Liver (tissue), 9 donors: ENCODE results near the gene DPF3. TPM values are rescaled to one million over a fixed set of nuclear protein-coding genes. Genes with fewer than 3 reads are reported as not detected.

ENCODE experiments used
- DNase-seq: peaks from one replicate; pipeline ENCODE4 v3.0.0-alpha.2; 2017; ENCODE audit warnings: low spot score
- H3K27ac ChIP-seq, 2 donors: one replicate each; pipeline ENCODE4 v1.7.0; 2013; ENCODE audit warnings: inconsistent platforms in 2 of 2, low read length in 2 of 2, control low read depth in 1 of 2, low read depth in 1 of 2, mild to moderate bottlenecking in 1 of 2
- H3K27me3 ChIP-seq, 4 donors: one replicate each; pipeline versions ENCODE4 v1.6.1 to v1.7.0; 2013; ENCODE audit warnings: low read length in 3 of 4, inconsistent platforms in 1 of 4, mild to moderate bottlenecking in 1 of 4, moderate library complexity in 1 of 4; ENCODE audit not compliant: control insufficient read depth in 4 of 4, insufficient read depth in 4 of 4
- H3K36me3 ChIP-seq, 4 donors: one replicate each; pipeline versions ENCODE4 v1.6.1 to v1.7.0; 2013; ENCODE audit warnings: low read length in 3 of 4, mild to moderate bottlenecking in 3 of 4, low read depth in 1 of 4, moderate library complexity in 1 of 4; ENCODE audit not compliant: control insufficient read depth in 4 of 4, insufficient read depth in 3 of 4
- H3K4me1 ChIP-seq, 4 donors: one replicate each; pipeline versions ENCODE4 v1.6.1 to v1.7.0; 2013; ENCODE audit warnings: low read length in 3 of 4, mild to moderate bottlenecking in 3 of 4, moderate library complexity in 1 of 4; ENCODE audit not compliant: control insufficient read depth in 4 of 4, insufficient read depth in 4 of 4
- H3K4me3 ChIP-seq, 3 donors: one replicate each; pipeline versions ENCODE4 v1.6.1 to v1.7.0; 2013; ENCODE audit warnings: low read length in 3 of 3, control low read depth in 1 of 3, low read depth in 1 of 3, mild to moderate bottlenecking in 1 of 3
- H3K9ac ChIP-seq, 2 donors: one replicate each; pipeline ENCODE4 v1.7.0; 2013; ENCODE audit warnings: low read length in 2 of 2, mild to moderate bottlenecking in 2 of 2, moderate library complexity in 2 of 2, control low read depth in 1 of 2, low read depth in 1 of 2
- H3K9me3 ChIP-seq, 4 donors: one replicate each; pipeline versions ENCODE4 v1.6.1 to v1.7.0; 2013; ENCODE audit warnings: low read length in 3 of 4; ENCODE audit not compliant: control insufficient read depth in 4 of 4
- ATF3 ChIP-seq: IDR thresholded peaks from 2 replicates; pipeline ENCODE4 v1.6.1; 2016; ENCODE audit warnings: antibody characterized with exemption
- CTCF ChIP-seq: fragments of 150-350 bp; IDR thresholded peaks from 2 replicates; pipeline ENCODE4 v1.5.1; 2017; ENCODE audit warnings: improper control_type of control experiment, low read depth, low read length; ENCODE audit not compliant: missing input control
- EGR1 ChIP-seq, 2 donors: IDR thresholded peaks; 2 replicates each; pipeline ENCODE4 v1.6.1; 2016 to 2018; ENCODE audit warnings: antibody characterized with exemption in 2 of 2, low read depth in 2 of 2
- FOXA1 ChIP-seq: IDR thresholded peaks from 2 replicates; pipeline ENCODE4 v1.6.1; 2016; ENCODE audit warnings: antibody characterized with exemption
- FOXA2 ChIP-seq: IDR thresholded peaks from 2 replicates; pipeline ENCODE4 v1.6.1; 2016; ENCODE audit warnings: antibody characterized with exemption
- GABPA ChIP-seq, 2 donors: IDR thresholded peaks in 1 of 2; conservative IDR thresholded peaks in 1 of 2; 2 replicates each; pipeline ENCODE4 v1.6.1; 2016; ENCODE audit warnings: antibody characterized with exemption in 2 of 2, mild to moderate bottlenecking in 1 of 2, moderate library complexity in 1 of 2
- HNF4A ChIP-seq, 2 donors: conservative IDR thresholded peaks; 2 replicates each; pipeline ENCODE4 v1.6.1; 2016; ENCODE audit warnings: antibody characterized with exemption in 2 of 2, mild to moderate bottlenecking in 2 of 2
- JUND ChIP-seq, 2 donors: IDR thresholded peaks; 2 replicates each; pipeline ENCODE4 v1.6.1; 2016; ENCODE audit warnings: antibody characterized with exemption in 2 of 2
- MAX ChIP-seq: IDR thresholded peaks from 2 replicates; pipeline ENCODE4 v1.6.1; 2016; ENCODE audit warnings: antibody characterized with exemption
- NR2F2 ChIP-seq: IDR thresholded peaks from 2 replicates; pipeline ENCODE4 v1.6.1; 2016; ENCODE audit warnings: antibody characterized with exemption
- RAD21 ChIP-seq, 2 donors: IDR thresholded peaks; 2 replicates each; pipeline ENCODE4 v1.6.1; 2016; ENCODE audit warnings: antibody characterized with exemption in 2 of 2, mild to moderate bottlenecking in 2 of 2
- REST ChIP-seq: IDR thresholded peaks from 2 replicates; pipeline ENCODE4 v1.6.1; 2016; ENCODE audit warnings: antibody characterized with exemption, mild to moderate bottlenecking
- RXRA ChIP-seq, 2 donors: IDR thresholded peaks; 2 replicates each; pipeline ENCODE4 v1.6.1; 2017 to 2018; ENCODE audit warnings: antibody characterized with exemption in 2 of 2, mild to moderate bottlenecking in 1 of 2
- SP1 ChIP-seq: IDR thresholded peaks from 2 replicates; pipeline ENCODE4 v1.6.1; 2018; ENCODE audit warnings: antibody characterized with exemption, mild to moderate bottlenecking
- TAF1 ChIP-seq: conservative IDR thresholded peaks from 2 replicates; pipeline ENCODE4 v1.6.1; 2016; ENCODE audit warnings: antibody characterized with exemption, mild to moderate bottlenecking
- YY1 ChIP-seq: IDR thresholded peaks from 2 replicates; pipeline ENCODE4 v1.6.1; 2016; ENCODE audit warnings: antibody characterized with exemption, mild to moderate bottlenecking
- ZBTB33 ChIP-seq: IDR thresholded peaks from 2 replicates; pipeline ENCODE4 v1.6.1; 2016; ENCODE audit warnings: antibody characterized with exemption
- WGBS: extraction: QIAGEN DNeasy Blood & Tissue Kit; methylation state at CpG from one replicate; pipeline ENCODE4 v1.1.7; 2013; 5-methylcytosine and 5-hydroxymethylcytosine counted together
- polyA plus RNA-seq, 2 donors: library from polyadenylated mRNA; stranded (reverse) in 1 of 2; unstranded in 1 of 2; fragments of 200-250 nt in 1 of 2; fragments of >200 nt in 1 of 2; fragmentation: Nextera tagmentation in 1 of 2; extraction: Ambion mirVana in 1 of 2; gene quantifications; one replicate each; pipeline versions ENCODE4 v1.2.1 to v1.2.3, GENCODE V29; 2013 to 2015
- total RNA-seq, 2 donors: library from RNA; depleted of rRNA; stranded (reverse); fragments of >200 nt; gene quantifications; one replicate each; pipeline ENCODE4 v1.2.3, GENCODE V29; 2014
- donor health status: healthy.
- donor health status: healthy.
- donor health status: healthy.
- donor health status: healthy.
- donor health status: healthy.

Gene DPF3
- total and polyA plus RNA-seq, 4 donors, result 1.1 to 23.2 (median 2.5) TPM

GRCh38 chr14:72700338-72701236, 193.3 kb downstream of the DPF3 start:
- Histone ChIP-seq H3K4me3 (no peak overlapping the region), H3K9ac (no peak overlapping the region), H3K9me3 (no peaks in the 10 kb centered on the region), H3K36me3 (peaks cover 0 to 2% (median 0%) of the 10 kb centered on the region in 4 donors), H3K27me3 (no peaks in the 10 kb centered on the region), H3K4me1 (no peaks in the 10 kb centered on the region), H3K27ac (no peak overlapping the region)
- TF ChIP-seq HNF4A (conservative IDR thresholded peaks at IDR 0.05), result no peak
- TF ChIP-seq ATF3, result no peak
- no peak for TF ChIP-seq GABPA (IDR thresholded peaks at IDR 0.05 in 1 of 2, conservative IDR thresholded peaks at IDR 0.05 in 1 of 2)
- no peak for TF ChIP-seq RXRA (IDR thresholded peaks at IDR 0.05)
- no peak for TF ChIP-seq FOXA1
- TF ChIP-seq RAD21 (IDR thresholded peaks at IDR 0.05), result no peak
- TF ChIP-seq REST, result no peak
- TF ChIP-seq ZBTB33, result no peak
- no peak for TF ChIP-seq NR2F2
- no peak for TF ChIP-seq YY1
- TF ChIP-seq TAF1, result no peak
- TF ChIP-seq MAX, result no peak
- TF ChIP-seq FOXA2, result no peak
- no peak for TF ChIP-seq JUND (IDR thresholded peaks at IDR 0.05)
- TF ChIP-seq CTCF, result no peak
- TF ChIP-seq EGR1 (IDR thresholded peaks at IDR 0.05; ENCODE audit: low read depth in 2 of 2), result no peak
- no peak for TF ChIP-seq SP1
- 95% methylated on average over 12 of the region's 12 CpGs for WGBS
- DNase-seq, result no peak
